GM12801 (cell line): ENCODE results near the gene PTH2.

ENCODE experiments used
- TF ChIP-seq, protein P1 (sequence below): IDR thresholded peaks from one replicate; pipeline ENCODE4 v1.5.1; 2011; ENCODE audit warnings: control low read depth; ENCODE audit not compliant: insufficient read length; ENCODE audit errors: extremely low read depth

The PTH2 gene

DNA sequence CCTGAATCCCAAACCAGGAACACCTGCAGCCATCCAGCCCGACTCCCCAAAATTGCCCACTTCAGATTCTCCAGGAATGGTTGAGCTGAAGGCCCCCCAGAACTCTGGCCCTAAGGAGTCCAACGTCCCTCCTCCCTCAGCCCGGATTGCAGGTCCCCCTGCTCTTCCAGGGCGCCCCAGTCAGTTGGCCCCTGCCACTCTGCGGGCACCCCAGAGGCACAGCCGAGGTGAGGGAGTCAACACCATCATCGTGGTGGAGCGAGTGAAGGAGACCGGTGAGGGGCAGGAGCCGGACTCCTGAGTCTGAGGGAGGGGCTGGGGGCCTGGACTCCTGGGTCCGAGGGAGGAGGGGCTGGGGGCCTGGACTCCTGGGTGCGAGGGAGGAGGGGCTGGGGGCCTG, 4.1 kb upstream of the PTH2 start:
- TF ChIP-seq, protein P1, sequence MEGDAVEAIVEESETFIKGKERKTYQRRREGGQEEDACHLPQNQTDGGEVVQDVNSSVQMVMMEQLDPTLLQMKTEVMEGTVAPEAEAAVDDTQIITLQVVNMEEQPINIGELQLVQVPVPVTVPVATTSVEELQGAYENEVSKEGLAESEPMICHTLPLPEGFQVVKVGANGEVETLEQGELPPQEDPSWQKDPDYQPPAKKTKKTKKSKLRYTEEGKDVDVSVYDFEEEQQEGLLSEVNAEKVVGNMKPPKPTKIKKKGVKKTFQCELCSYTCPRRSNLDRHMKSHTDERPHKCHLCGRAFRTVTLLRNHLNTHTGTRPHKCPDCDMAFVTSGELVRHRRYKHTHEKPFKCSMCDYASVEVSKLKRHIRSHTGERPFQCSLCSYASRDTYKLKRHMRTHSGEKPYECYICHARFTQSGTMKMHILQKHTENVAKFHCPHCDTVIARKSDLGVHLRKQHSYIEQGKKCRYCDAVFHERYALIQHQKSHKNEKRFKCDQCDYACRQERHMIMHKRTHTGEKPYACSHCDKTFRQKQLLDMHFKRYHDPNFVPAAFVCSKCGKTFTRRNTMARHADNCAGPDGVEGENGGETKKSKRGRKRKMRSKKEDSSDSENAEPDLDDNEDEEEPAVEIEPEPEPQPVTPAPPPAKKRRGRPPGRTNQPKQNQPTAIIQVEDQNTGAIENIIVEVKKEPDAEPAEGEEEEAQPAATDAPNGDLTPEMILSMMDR = no peak

- TF ChIP-seq, protein P1 = no peak
Observed at GRCh38 chr19:49425922-49426592, 2.8 kb upstream of the PTH2 start.

DNA sequence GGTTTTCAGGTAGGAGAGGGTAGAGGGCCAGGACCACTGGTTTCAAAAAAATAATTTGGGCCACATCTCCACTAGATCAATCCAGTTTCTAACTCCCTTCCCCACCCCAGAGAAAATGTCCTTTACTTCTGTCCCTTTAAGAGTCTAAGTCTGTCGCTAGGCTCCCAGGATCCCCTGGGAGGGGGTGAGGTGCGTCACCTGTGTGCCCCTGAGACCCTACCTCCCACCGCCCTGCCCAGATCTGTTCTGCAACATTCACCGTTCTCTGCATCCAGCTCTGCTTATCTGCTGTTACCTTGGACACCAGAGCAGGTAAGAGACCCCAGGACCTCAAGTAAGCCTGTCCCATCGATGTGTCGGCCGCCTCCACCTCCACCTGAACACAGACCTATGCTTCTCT, 1.9 kb upstream of the PTH2 start, which contains the start of gene GFY:
Gene GFY (plus strand): TSS at position 211 of the 400 bp plus-strand sequence. CDS start 1,043 bp downstream, outside the sequence.
- TF ChIP-seq, protein P1 = no peak

DNA sequence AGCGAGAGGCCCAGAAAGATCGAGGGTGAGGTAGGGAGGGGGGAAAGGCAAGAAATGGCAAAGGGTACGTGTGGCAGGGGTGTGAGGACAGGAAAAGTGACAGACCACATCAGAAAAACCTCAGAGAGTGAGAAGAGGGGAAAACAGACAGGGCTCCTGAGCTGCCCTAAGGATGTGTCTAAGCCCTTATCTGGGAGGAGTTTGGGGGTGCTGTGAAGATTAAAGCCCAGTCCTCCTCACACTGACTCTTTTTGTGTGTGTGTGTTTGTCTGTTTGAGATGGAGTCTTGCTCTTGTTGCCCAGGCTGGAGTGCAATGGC, 703 bp upstream of the PTH2 start:
- TF ChIP-seq, protein P1 = no peak

DNA sequence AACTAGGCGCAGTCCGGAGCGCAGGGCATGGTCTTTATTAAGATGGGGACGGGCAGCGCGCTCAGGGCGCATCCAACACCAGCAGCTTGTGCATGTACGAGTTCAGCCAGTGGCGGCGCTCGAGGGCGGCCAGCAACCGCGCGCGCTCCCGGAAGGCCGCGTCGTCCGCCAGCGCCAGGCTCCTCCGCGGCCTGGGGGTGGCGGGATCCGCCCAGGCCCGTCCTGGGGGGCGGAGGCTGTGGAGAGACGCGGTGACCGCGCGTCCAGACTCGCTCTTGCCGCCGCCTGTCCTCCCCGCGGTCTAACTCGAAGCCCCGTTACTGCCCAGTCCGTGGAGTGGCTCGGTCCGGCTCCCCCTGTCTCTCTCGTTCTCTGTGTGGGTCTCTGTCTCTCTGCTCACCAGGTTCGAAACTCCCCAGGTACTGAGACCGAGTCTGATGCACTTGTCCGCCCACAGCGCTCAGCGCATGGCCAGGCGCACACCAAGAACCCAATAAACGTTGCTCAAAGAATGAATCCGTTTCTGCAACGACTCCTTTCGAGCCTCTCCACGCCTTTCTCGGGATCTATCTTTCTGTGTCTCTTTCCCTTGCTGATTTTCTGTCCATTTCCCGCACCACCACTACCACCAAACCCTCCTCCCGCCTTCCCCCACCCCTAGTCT, 702 bp downstream of the PTH2 start:
- TF ChIP-seq, protein P1 = no peak

DNA sequence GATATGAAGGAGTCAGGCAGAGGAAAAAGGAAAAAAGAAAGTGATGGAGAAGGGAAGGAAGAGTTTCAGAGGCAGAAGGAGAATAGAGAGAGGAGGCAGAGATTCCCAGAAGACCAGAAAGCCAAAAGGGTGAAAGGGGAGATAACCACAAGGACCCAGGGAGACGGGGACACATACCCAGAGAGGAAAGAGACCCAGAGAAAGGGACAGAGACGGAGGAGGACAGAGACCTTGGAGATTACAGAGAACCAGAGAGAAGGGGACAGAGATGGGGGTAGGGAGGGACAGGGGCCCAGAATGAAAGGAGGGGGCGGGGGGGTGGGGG, 1.4 kb downstream of the PTH2 start:
- TF ChIP-seq, protein P1 = no peak

DNA sequence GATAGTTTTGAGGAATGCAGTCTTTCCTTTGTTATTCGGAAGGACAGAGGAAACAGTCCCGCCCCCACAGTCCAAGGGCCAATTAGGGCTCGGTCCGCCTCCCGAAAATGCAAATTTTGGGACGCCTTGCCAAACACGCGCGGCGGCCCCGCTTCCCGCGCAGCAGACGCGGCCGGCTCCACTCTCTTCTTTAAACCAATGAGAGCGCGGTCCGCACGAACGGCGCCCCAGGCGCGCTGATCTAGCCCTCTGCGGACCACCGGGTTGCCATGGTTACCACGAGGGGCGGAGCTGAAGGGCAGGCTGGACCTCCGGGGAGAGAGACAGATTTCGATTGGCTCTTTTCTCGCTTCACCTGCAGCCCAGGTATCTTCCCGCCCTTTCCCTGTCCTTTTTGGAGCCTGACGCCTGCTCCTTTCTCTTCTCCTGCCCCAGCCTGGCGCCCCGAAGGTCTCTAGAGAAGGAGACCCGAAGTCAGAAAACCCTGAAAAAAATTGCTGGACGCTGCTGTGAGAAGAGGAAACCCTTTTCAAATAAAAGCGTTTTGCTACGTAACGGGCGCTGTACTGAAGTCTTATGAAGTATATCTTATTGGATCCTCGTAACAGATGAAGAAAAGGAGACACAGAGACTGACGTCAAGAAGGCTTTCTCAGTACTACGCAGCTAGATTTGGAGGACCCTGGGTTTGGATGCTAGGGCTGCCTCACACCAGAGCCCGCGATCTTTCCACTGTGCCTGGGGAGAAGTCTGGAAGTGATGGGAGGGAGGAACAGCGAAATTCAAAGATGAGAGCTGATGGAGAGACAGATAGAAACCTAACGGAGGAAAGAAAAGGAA, 2.0 kb downstream of the PTH2 start:
- TF ChIP-seq, protein P1 = no peak
